Measurements from ENCODE around the gene PRKAG2. TPM values are rescaled to one million over a fixed set of nuclear protein-coding genes. Genes with fewer than 3 reads are reported as not detected.

PRKAG2 gene
- total and polyA plus RNA-seq, 4 donors: 17.5 to 33.3 (median 23.9) TPM

- no peaks in the 10 kb centered on the region for H3K9me3 ChIP-seq (ENCODE audit: control insufficient read depth in 4 of 4, insufficient read depth in 3 of 4, low read length in 3 of 4)
- TF ChIP-seq, protein P1, sequence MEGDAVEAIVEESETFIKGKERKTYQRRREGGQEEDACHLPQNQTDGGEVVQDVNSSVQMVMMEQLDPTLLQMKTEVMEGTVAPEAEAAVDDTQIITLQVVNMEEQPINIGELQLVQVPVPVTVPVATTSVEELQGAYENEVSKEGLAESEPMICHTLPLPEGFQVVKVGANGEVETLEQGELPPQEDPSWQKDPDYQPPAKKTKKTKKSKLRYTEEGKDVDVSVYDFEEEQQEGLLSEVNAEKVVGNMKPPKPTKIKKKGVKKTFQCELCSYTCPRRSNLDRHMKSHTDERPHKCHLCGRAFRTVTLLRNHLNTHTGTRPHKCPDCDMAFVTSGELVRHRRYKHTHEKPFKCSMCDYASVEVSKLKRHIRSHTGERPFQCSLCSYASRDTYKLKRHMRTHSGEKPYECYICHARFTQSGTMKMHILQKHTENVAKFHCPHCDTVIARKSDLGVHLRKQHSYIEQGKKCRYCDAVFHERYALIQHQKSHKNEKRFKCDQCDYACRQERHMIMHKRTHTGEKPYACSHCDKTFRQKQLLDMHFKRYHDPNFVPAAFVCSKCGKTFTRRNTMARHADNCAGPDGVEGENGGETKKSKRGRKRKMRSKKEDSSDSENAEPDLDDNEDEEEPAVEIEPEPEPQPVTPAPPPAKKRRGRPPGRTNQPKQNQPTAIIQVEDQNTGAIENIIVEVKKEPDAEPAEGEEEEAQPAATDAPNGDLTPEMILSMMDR (IDR thresholded peaks at IDR 0.05; ENCODE audit: control extremely low read depth, extremely low read depth): no peak
- no peak for ATAC-seq (ENCODE audit: insufficient read depth, low FRiP score)
- H3K36me3 ChIP-seq (ENCODE audit: control insufficient read depth in 4 of 4, insufficient read depth in 4 of 4, low read length in 4 of 4): no peaks in the 10 kb centered on the region
- no peak for DNase-seq
- 87 to 95% methylated on average over 12 to 13 of the region's 13 CpGs for WGBS, 2 donors
- no peak overlapping the region for H3K27ac ChIP-seq (ENCODE audit: low read depth in 1 of 2, low read length in 1 of 2)
- peaks cover 0 to 4% (median 0%) of the 10 kb centered on the region in 3 donors for H3K27me3 ChIP-seq (ENCODE audit: control insufficient read depth in 3 of 3, insufficient read depth in 3 of 3, low read length in 2 of 3)
- H3K9ac ChIP-seq (ENCODE audit: insufficient read depth in 1 of 2, low read length in 2 of 2): no peak overlapping the region
- no peaks in the 10 kb centered on the region for H3K4me1 ChIP-seq (ENCODE audit: control insufficient read depth in 5 of 5, insufficient read depth in 5 of 5, low read length in 5 of 5)
- H3K4me3 ChIP-seq: no peak overlapping the region
Measured at GRCh38 chr7:151764056-151764920, 112.6 kb downstream of the PRKAG2 start.

GRCh38 chr7:151763420-151763984 lies 113.4 kb downstream of the PRKAG2 start:
- ATAC-seq (ENCODE audit: insufficient read depth, low FRiP score) (no peak), DNase-seq (no peak)
- TF ChIP-seq, protein P1 (IDR thresholded peaks at IDR 0.05; ENCODE audit: control extremely low read depth, extremely low read depth): no peak
- no peaks in the 10 kb centered on the region for H3K4me1 ChIP-seq (ENCODE audit: control insufficient read depth in 5 of 5, insufficient read depth in 5 of 5, low read length in 5 of 5)
- no peak overlapping the region for H3K27ac ChIP-seq (ENCODE audit: low read depth in 1 of 2, low read length in 1 of 2)
- peaks cover 0 to 4% (median 0%) of the 10 kb centered on the region in 3 donors for H3K27me3 ChIP-seq (ENCODE audit: control insufficient read depth in 3 of 3, insufficient read depth in 3 of 3, low read length in 2 of 3)
- no peak overlapping the region for H3K9ac ChIP-seq (ENCODE audit: insufficient read depth in 1 of 2, low read length in 2 of 2)
- no peak overlapping the region for H3K4me3 ChIP-seq
- 90 to 94% methylated on average over 12 to 13 of the region's 13 CpGs for WGBS, 2 donors
- no peaks in the 10 kb centered on the region for H3K9me3 ChIP-seq (ENCODE audit: control insufficient read depth in 4 of 4, insufficient read depth in 3 of 4, low read length in 3 of 4)
- no peaks in the 10 kb centered on the region for H3K36me3 ChIP-seq (ENCODE audit: control insufficient read depth in 4 of 4, insufficient read depth in 4 of 4, low read length in 4 of 4)

GRCh38 chr7:151762583-151763245 lies 114.2 kb downstream of the PRKAG2 start:
- H3K27me3 ChIP-seq (ENCODE audit: control insufficient read depth in 3 of 3, insufficient read depth in 3 of 3, low read length in 2 of 3): peaks cover 0 to 4% (median 0%) of the 10 kb centered on the region in 3 donors

More at GRCh38 chr7:151762583-151763245, 114.2 kb downstream of the PRKAG2 start:
- ATAC-seq (ENCODE audit: insufficient read depth, low FRiP score): no peak
- DNase-seq: no peak
- TF ChIP-seq, protein P1 (IDR thresholded peaks at IDR 0.05; ENCODE audit: control extremely low read depth, extremely low read depth): no peak
- Histone ChIP-seq H3K27ac (ENCODE audit: low read depth in 1 of 2, low read length in 1 of 2) (no peak overlapping the region), H3K9ac (ENCODE audit: insufficient read depth in 1 of 2, low read length in 2 of 2) (no peak overlapping the region), H3K4me1 (ENCODE audit: control insufficient read depth in 5 of 5, insufficient read depth in 5 of 5, low read length in 5 of 5) (peaks cover 0 to 2% (median 0%) of the 10 kb centered on the region in 5 donors), H3K36me3 (ENCODE audit: control insufficient read depth in 4 of 4, insufficient read depth in 4 of 4, low read length in 4 of 4) (no peaks in the 10 kb centered on the region), H3K9me3 (ENCODE audit: control insufficient read depth in 4 of 4, insufficient read depth in 3 of 4, low read length in 3 of 4) (no peaks in the 10 kb centered on the region), H3K4me3 (no peak overlapping the region)
- WGBS, 2 donors: 90 to 92% methylated on average over 18 of the region's 18 CpGs
